AG09309 (cell line): ENCODE data around the gene CHD5.

Experiments used
- DNase-seq: peaks from one replicate; pipeline ENCODE4 v3.0.0-alpha.2; 2010; ENCODE audit warnings: low read depth
- H3K4me3 ChIP-seq: 2 replicates; pipeline ENCODE4 v1.5.1; 2011; ENCODE audit warnings: mild to moderate bottlenecking, low read depth, low read length, moderate library complexity; ENCODE audit not compliant: control insufficient read depth
- CTCF ChIP-seq: IDR thresholded peaks from 2 replicates; pipeline ENCODE4 v1.5.1; 2011; ENCODE audit warnings: mild to moderate bottlenecking, low read depth, low read length, inconsistent platforms; ENCODE audit not compliant: insufficient read depth, control insufficient read depth; ENCODE audit errors: missing control alignments

CHD5 gene

GRCh38 chr1:6130596-6130995 is 49.5 kb downstream of the CHD5 start:
- DNase-seq, result no peak
- no peak overlapping the region for H3K4me3 ChIP-seq
- TF ChIP-seq CTCF, result no peak

GRCh38 chr1:6130036-6130435 is 50.1 kb downstream of the CHD5 start:
- TF ChIP-seq CTCF, result no peak
- DNase-seq, result no peak
- H3K4me3 ChIP-seq, result no peak overlapping the region

GRCh38 chr1:6129313-6129712 is 50.8 kb downstream of the CHD5 start:
- no peak overlapping the region for H3K4me3 ChIP-seq
- TF ChIP-seq CTCF, result no peak
- DNase-seq, result no peak

GRCh38 chr1:6128276-6129081 is 51.6 kb downstream of the CHD5 start:
- TF ChIP-seq CTCF, result no peak
- no peak for DNase-seq

GRCh38 chr1:6127587-6128163 is 52.4 kb downstream of the CHD5 start:
- no peak for DNase-seq
- TF ChIP-seq CTCF, result no peak
- H3K4me3 ChIP-seq, result no peak overlapping the region

More at GRCh38 chr1:6128276-6129081, 51.6 kb downstream of the CHD5 start:
- H3K4me3 ChIP-seq, result no peak overlapping the region

GRCh38 chr1:6126521-6127067 is 53.5 kb downstream of the CHD5 start:
- TF ChIP-seq CTCF, result no peak
- no peak overlapping the region for H3K4me3 ChIP-seq
- no peak for DNase-seq
